ENCODE measurements around the gene BACH2. TPM values are rescaled to one million over a fixed set of nuclear protein-coding genes. Genes with fewer than 3 reads are reported as not detected.

BACH2 gene
- total RNA-seq, 1 experiment from 2014 or later = 3.3 TPM

DNA sequence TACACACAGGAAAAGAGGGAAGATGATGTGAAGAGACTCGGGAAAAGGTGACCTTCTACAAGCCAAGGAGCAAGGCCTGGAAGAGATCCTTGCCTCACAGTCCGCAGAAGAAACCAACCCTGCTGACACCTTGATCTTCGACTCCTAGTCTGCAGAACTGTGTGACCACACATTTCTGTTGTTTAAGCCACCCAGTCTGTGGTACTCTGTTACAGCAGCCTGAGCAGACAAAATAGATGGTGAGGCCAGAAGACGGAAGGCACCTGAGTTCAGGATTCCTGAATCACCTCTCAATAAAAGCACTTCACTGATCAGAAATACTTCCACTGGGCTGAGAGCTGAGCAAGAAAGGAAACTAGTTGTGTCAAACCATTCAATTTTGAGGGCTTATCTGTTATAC is 103.3 kb downstream of the BACH2 start:
- no peaks in the 10 kb centered on the region for H3K27me3 ChIP-seq (ENCODE audit: insufficient read depth, low read length)
- CTCF ChIA-PET = no interaction called here

DNA sequence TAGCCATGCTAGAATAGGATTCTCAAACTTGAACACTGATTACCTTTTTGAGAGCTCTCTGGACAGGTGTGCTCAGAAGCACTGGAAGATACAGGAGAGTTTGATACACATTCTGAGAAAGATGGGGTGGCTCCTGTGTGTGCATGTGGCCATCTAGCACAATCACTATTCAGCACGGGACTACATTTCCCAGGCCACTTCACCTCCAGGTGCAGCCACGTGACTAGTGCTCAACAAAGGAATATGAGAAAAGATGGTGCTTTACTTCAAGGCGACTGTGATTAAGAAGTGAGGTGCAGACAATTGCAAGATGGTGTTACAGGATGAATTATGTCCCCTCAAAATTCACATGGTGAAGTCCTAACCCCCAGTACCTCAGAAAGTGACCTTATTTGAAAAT is 103.8 kb downstream of the BACH2 start:
- intact Hi-C loops (cut with micrococcal nuclease) = no loop called here
- ATAC-seq = no peak
- ChIA-PET POLR2A (no interaction called here), CTCF (no interaction called here), RAD21 (ENCODE audit: low non-redundant PET in 1 of 2, low total read pairs in 2 of 2, uncharacterized antibody in 2 of 2, unreplicated experiment in 2 of 2) (no interaction called here)
- Histone ChIP-seq H2AFZ (ENCODE audit: low read depth, low read length, poor library complexity, severe bottlenecking) (no peak overlapping the region), H3K27ac (ENCODE audit: low read depth, low read length) (no peak overlapping the region), H4K20me1 (ENCODE audit: insufficient read depth) (no peaks in the 10 kb centered on the region), H3K79me2 (ENCODE audit: insufficient read depth, low read length) (no peaks in the 10 kb centered on the region), H3K4me2 (ENCODE audit: low read length) (no peak overlapping the region), H3K4me1 (ENCODE audit: control insufficient read depth in 1 of 2, insufficient read depth in 2 of 2, low read length in 2 of 2) (peaks cover 0 to 14% of the 10 kb centered on the region in 2 experiments; a peak in 2 of 4 replicates), H3K36me3 (ENCODE audit: control insufficient read depth in 1 of 2, insufficient read depth in 2 of 2, low read length in 2 of 2) (no peaks in the 10 kb centered on the region), H3K4me3 (replicated peaks in 1 of 2; ENCODE audit: low read depth in 1 of 2, low read length in 2 of 2) (no peak overlapping the region), H3K9me2 (ENCODE audit: insufficient read depth) (no peaks in the 10 kb centered on the region), H3K9me3 (ENCODE audit: control insufficient read depth in 1 of 2, insufficient read depth in 1 of 2, low read depth in 1 of 2, low read length in 2 of 2) (peaks cover 0 to under 1% of the 10 kb centered on the region in 2 experiments; a peak in 1 of 4 replicates), H3K9ac (ENCODE audit: low read length) (no peak overlapping the region), H3K27me3 (ENCODE audit: insufficient read depth, low read length) (no peaks in the 10 kb centered on the region)
- no peak for DNase-seq (ENCODE audit: low read depth, low spot score)
- TF ChIP-seq ZFX (IDR thresholded peaks at IDR 0.05) = no peak
- TF ChIP-seq, protein P1, sequence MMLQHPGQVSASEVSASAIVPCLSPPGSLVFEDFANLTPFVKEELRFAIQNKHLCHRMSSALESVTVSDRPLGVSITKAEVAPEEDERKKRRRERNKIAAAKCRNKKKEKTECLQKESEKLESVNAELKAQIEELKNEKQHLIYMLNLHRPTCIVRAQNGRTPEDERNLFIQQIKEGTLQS (IDR thresholded peaks at IDR 0.05) = no peak
- TF ChIP-seq EGR1 (IDR thresholded peaks at IDR 0.05; ENCODE audit: low read depth) = no peak
- no peak for TF ChIP-seq CEBPB (IDR thresholded peaks at IDR 0.05; ENCODE audit: low read depth)
- TF ChIP-seq YY1 (IDR thresholded peaks at IDR 0.05; ENCODE audit: extremely low read depth, insufficient replicate concordance, low read depth, low read length) = no peak
- no peak for TF ChIP-seq FOSL1 (IDR thresholded peaks at IDR 0.05; ENCODE audit: low read depth)
- no peak for TF ChIP-seq SRF (IDR thresholded peaks at IDR 0.05; ENCODE audit: low read depth)
- no peak for TF ChIP-seq EZH2phosphoT487 (IDR thresholded peaks at IDR 0.05; ENCODE audit: borderline replicate concordance)
- no peak for TF ChIP-seq ELF1 (IDR thresholded peaks at IDR 0.05; ENCODE audit: borderline replicate concordance, low read depth)
- TF ChIP-seq POLR2A (IDR thresholded peaks at IDR 0.05; ENCODE audit: borderline replicate concordance, extremely low read depth, insufficient read depth, insufficient read length) = no peak
- no peak for TF ChIP-seq ZNF274 (IDR thresholded peaks at IDR 0.05; ENCODE audit: low read depth, low read length)
- TF ChIP-seq SIN3A (IDR thresholded peaks at IDR 0.05; ENCODE audit: low read depth) = no peak
- TF ChIP-seq, protein P2, sequence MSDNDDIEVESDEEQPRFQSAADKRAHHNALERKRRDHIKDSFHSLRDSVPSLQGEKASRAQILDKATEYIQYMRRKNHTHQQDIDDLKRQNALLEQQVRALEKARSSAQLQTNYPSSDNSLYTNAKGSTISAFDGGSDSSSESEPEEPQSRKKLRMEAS (IDR thresholded peaks at IDR 0.05) = no peak
- TF ChIP-seq RAD21 (IDR thresholded peaks at IDR 0.05; ENCODE audit: low read depth) = no peak
- no peak for TF ChIP-seq SP1 (IDR thresholded peaks at IDR 0.05; ENCODE audit: low read depth)
- TF ChIP-seq TCF7L2 (IDR thresholded peaks at IDR 0.05; ENCODE audit: borderline replicate concordance, extremely low read depth, insufficient read depth, insufficient read length) = no peak
- no TSS peak for BruUV-seq (replicated peaks)

More for the DNA sequence above, 103.3 kb downstream of the BACH2 start:
- H3K4me3 ChIP-seq (replicated peaks in 1 of 2; ENCODE audit: low read depth in 1 of 2, low read length in 2 of 2) = no peak overlapping the region
- H3K9me3 ChIP-seq (ENCODE audit: control insufficient read depth in 1 of 2, insufficient read depth in 1 of 2, low read depth in 1 of 2, low read length in 2 of 2) = peaks cover 0 to 5% of the 10 kb centered on the region in 2 experiments; a peak in 1 of 4 replicates
- no peak overlapping the region for H3K4me2 ChIP-seq (ENCODE audit: low read length)
- intact Hi-C loops (cut with micrococcal nuclease) = no loop called here
- RAD21 ChIA-PET (ENCODE audit: low non-redundant PET in 1 of 2, low total read pairs in 2 of 2, uncharacterized antibody in 2 of 2, unreplicated experiment in 2 of 2) = no interaction called here
- POLR2A ChIA-PET = no interaction called here
- H2AFZ ChIP-seq (ENCODE audit: low read depth, low read length, poor library complexity, severe bottlenecking) = no peak overlapping the region
- no peaks in the 10 kb centered on the region for H3K79me2 ChIP-seq (ENCODE audit: insufficient read depth, low read length)
- H3K36me3 ChIP-seq (ENCODE audit: control insufficient read depth in 1 of 2, insufficient read depth in 2 of 2, low read length in 2 of 2) = no peaks in the 10 kb centered on the region
- H3K9ac ChIP-seq (ENCODE audit: low read length) = no peak overlapping the region
- no peak for TF ChIP-seq CEBPB (IDR thresholded peaks at IDR 0.05; ENCODE audit: low read depth)
- no peak for TF ChIP-seq SRF (IDR thresholded peaks at IDR 0.05; ENCODE audit: low read depth)
- no peak for TF ChIP-seq JUND (IDR thresholded peaks at IDR 0.05)
- TF ChIP-seq POLR2AphosphoS5 (IDR thresholded peaks at IDR 0.05; ENCODE audit: low read depth, low read length) = no peak
- TF ChIP-seq CBX3 (IDR thresholded peaks at IDR 0.05; ENCODE audit: low read depth) = no peak
- no peak for TF ChIP-seq ZFX (IDR thresholded peaks at IDR 0.05)
- ATAC-seq = no peak
- H4K20me1 ChIP-seq (ENCODE audit: insufficient read depth) = no peaks in the 10 kb centered on the region
- no TSS peak for BruUV-seq (replicated peaks)
- H3K4me1 ChIP-seq (ENCODE audit: control insufficient read depth in 1 of 2, insufficient read depth in 2 of 2, low read length in 2 of 2) = peaks cover 0 to 14% of the 10 kb centered on the region in 2 experiments; a peak in 2 of 4 replicates
- no peak for DNase-seq (ENCODE audit: low read depth, low spot score)
- H3K9me2 ChIP-seq (ENCODE audit: insufficient read depth) = no peaks in the 10 kb centered on the region
- H3K27ac ChIP-seq (ENCODE audit: low read depth, low read length) = no peak overlapping the region

Measured in HCT116 (cell line).